ENCODE results near the gene RGS6.

Gene RGS6

GRCh38 chr14:72528059-72528862 is 596.0 kb downstream of the RGS6 start:
- H3K9ac ChIP-seq = no peak overlapping the region
- H3K4me2 ChIP-seq = peak overlapping the region; percentile 64
- peaks cover 24% of the 10 kb centered on the region for H3K9me3 ChIP-seq
- peaks cover 32% of the 10 kb centered on the region for H3K4me1 ChIP-seq
- H3K27me3 ChIP-seq = no peaks in the 10 kb centered on the region
- no peak overlapping the region for H3K4me3 ChIP-seq
- no peak for TF ChIP-seq Cebpa-rat (IDR thresholded peaks at IDR 0.05)
- no peaks in the 10 kb centered on the region for H3K36me3 ChIP-seq
- H3K27ac ChIP-seq = no peak overlapping the region
- no peaks in the 10 kb centered on the region for H4K20me1 ChIP-seq

GRCh38 chr14:72528863-72529175 is 596.6 kb downstream of the RGS6 start:
- H3K4me2 ChIP-seq = peak overlapping the region; percentile 64
- H3K4me3 ChIP-seq = no peak overlapping the region
- H3K9me3 ChIP-seq = peaks cover 30% of the 10 kb centered on the region
- no peak for TF ChIP-seq Cebpa-rat (IDR thresholded peaks at IDR 0.05)
- no peaks in the 10 kb centered on the region for H3K36me3 ChIP-seq
- H3K9ac ChIP-seq = no peak overlapping the region
- peaks cover 26% of the 10 kb centered on the region for H3K4me1 ChIP-seq
- H4K20me1 ChIP-seq = no peaks in the 10 kb centered on the region
- H3K27ac ChIP-seq = no peak overlapping the region
- no peaks in the 10 kb centered on the region for H3K27me3 ChIP-seq

- Histone ChIP-seq H3K4me3 (no peak overlapping the region; the same call in 1 of the 2 replicates), H3K27ac (no peak overlapping the region), H3K4me2 (no peak overlapping the region), H3K9me3 (peaks cover 45% of the 10 kb centered on the region), H3K9ac (no peak overlapping the region), H3K27me3 (no peaks in the 10 kb centered on the region), H3K4me1 (peaks cover 45% of the 10 kb centered on the region), H4K20me1 (no peaks in the 10 kb centered on the region), H3K36me3 (no peaks in the 10 kb centered on the region)
- no peak for TF ChIP-seq Cebpa-rat (IDR thresholded peaks at IDR 0.05)
Observed at GRCh38 chr14:72532686-72533454, 600.6 kb downstream of the RGS6 start.

- H3K4me2 ChIP-seq = peak overlapping the region; percentile 77
- peaks cover 45% of the 10 kb centered on the region for H3K9me3 ChIP-seq
- H3K27ac ChIP-seq = peak overlapping the region; percentile 24; the same call in 1 of the 2 replicates
- no peaks in the 10 kb centered on the region for H3K27me3 ChIP-seq
- TF ChIP-seq Cebpa-rat (IDR thresholded peaks at IDR 0.05) = no peak
- no peak overlapping the region for H3K9ac ChIP-seq
- no peaks in the 10 kb centered on the region for H4K20me1 ChIP-seq
- H3K4me1 ChIP-seq = peaks cover 52% of the 10 kb centered on the region
- no peak overlapping the region for H3K4me3 ChIP-seq
- H3K36me3 ChIP-seq = no peaks in the 10 kb centered on the region
Observed at GRCh38 chr14:72535485-72535884, 603.3 kb downstream of the RGS6 start.

- H4K20me1 ChIP-seq = no peaks in the 10 kb centered on the region
- H3K27me3 ChIP-seq = no peaks in the 10 kb centered on the region
- H3K27ac ChIP-seq = no peak overlapping the region
- peaks cover 20% of the 10 kb centered on the region for H3K9me3 ChIP-seq
- TF ChIP-seq Cebpa-rat (IDR thresholded peaks at IDR 0.05) = no peak
- no peak overlapping the region for H3K4me3 ChIP-seq
- H3K4me2 ChIP-seq = 0 out of 2 replicates have a peak overlapping the region, but pooled peaks have one; percentile 85
- H3K9ac ChIP-seq = no peak overlapping the region
- H3K36me3 ChIP-seq = no peaks in the 10 kb centered on the region
- H3K4me1 ChIP-seq = peaks cover 69% of the 10 kb centered on the region
Observed at GRCh38 chr14:72538387-72538786, 606.2 kb downstream of the RGS6 start.

GRCh38 chr14:72539661-72540315 is 607.6 kb downstream of the RGS6 start:
- H3K36me3 ChIP-seq = no peaks in the 10 kb centered on the region

GRCh38 chr14:72540836-72541235 is 608.6 kb downstream of the RGS6 start:
- Histone ChIP-seq H4K20me1 (no peaks in the 10 kb centered on the region), H3K36me3 (no peaks in the 10 kb centered on the region), H3K9ac (no peak overlapping the region), H3K4me3 (no peak overlapping the region), H3K4me1 (peaks cover 79% of the 10 kb centered on the region), H3K27me3 (no peaks in the 10 kb centered on the region), H3K9me3 (0 out of 2 replicates have a peak, but pooled peaks cover 4% of the 10 kb centered on the region), H3K27ac (no peak overlapping the region), H3K4me2 (peak overlapping the region; percentile 85)
- no peak for TF ChIP-seq Cebpa-rat (IDR thresholded peaks at IDR 0.05)

More at GRCh38 chr14:72539661-72540315, 607.6 kb downstream of the RGS6 start:
- no peak for TF ChIP-seq Cebpa-rat (IDR thresholded peaks at IDR 0.05)
- Histone ChIP-seq H3K4me2 (peak overlapping the region; percentile 85), H3K4me3 (peak overlapping the region; percentile 24), H3K27ac (peak overlapping the region; percentile 32; the same call in 1 of the 2 replicates), H3K9me3 (peaks cover 6% of the 10 kb centered on the region; the same call in 1 of the 2 replicates), H3K27me3 (no peaks in the 10 kb centered on the region), H4K20me1 (no peaks in the 10 kb centered on the region), H3K9ac (peak overlapping the region; percentile 13; the same call in 1 of the 2 replicates), H3K4me1 (peaks cover 79% of the 10 kb centered on the region)

- no peaks in the 10 kb centered on the region for H3K36me3 ChIP-seq
- no peak overlapping the region for H3K4me2 ChIP-seq
- H3K9me3 ChIP-seq = 0 out of 2 replicates have a peak, but pooled peaks cover 4% of the 10 kb centered on the region
- no peak for TF ChIP-seq Cebpa-rat (IDR thresholded peaks at IDR 0.05)
- no peaks in the 10 kb centered on the region for H3K27me3 ChIP-seq
- no peak overlapping the region for H3K9ac ChIP-seq
- H3K27ac ChIP-seq = no peak overlapping the region
- H3K4me1 ChIP-seq = peaks cover 79% of the 10 kb centered on the region
- no peaks in the 10 kb centered on the region for H4K20me1 ChIP-seq
- H3K4me3 ChIP-seq = no peak overlapping the region
Observed at GRCh38 chr14:72541546-72541945, 609.3 kb downstream of the RGS6 start.

- H3K27me3 ChIP-seq = no peaks in the 10 kb centered on the region
- no peak for TF ChIP-seq Cebpa-rat (IDR thresholded peaks at IDR 0.05)
- H4K20me1 ChIP-seq = no peaks in the 10 kb centered on the region
- H3K4me3 ChIP-seq = no peak overlapping the region
- no peak overlapping the region for H3K27ac ChIP-seq
- peaks cover 88% of the 10 kb centered on the region for H3K4me1 ChIP-seq
- no peaks in the 10 kb centered on the region for H3K9me3 ChIP-seq
- H3K36me3 ChIP-seq = no peaks in the 10 kb centered on the region
- H3K4me2 ChIP-seq = peak overlapping the region; percentile 30
- no peak overlapping the region for H3K9ac ChIP-seq
Observed at GRCh38 chr14:72543341-72543740, 611.1 kb downstream of the RGS6 start.
